Iris pigment epithelial cell (primary cell): Measurements from ENCODE around the gene PACSIN2.
"Not testable (repeated sequence)": the region's sequence is repeated elsewhere in the genome, so short reads cannot be mapped to it uniquely, and the experiment has no call there.

Source experiments
- DNase-seq: peaks from one replicate; pipeline ENCODE4 v3.0.0-alpha.2; 2011; ENCODE audit warnings: low read depth

PACSIN2 gene

GRCh38 chr22:42991010-42991651, 23.8 kb downstream of the PACSIN2 start:
- DNase-seq: peak; percentile 87

GRCh38 chr22:42990131-42990838, 24.7 kb downstream of the PACSIN2 start:
- peak; percentile 92 for DNase-seq

GRCh38 chr22:42986115-42986514, 28.8 kb downstream of the PACSIN2 start:
- DNase-seq: no peak

- no peak for DNase-seq
Observed at GRCh38 chr22:42985531-42985905, 29.4 kb downstream of the PACSIN2 start.

- DNase-seq: no peak
Observed at GRCh38 chr22:42984814-42985530, 30.0 kb downstream of the PACSIN2 start.

- DNase-seq: no peak
Observed at GRCh38 chr22:42984397-42984796, 30.6 kb downstream of the PACSIN2 start.

GRCh38 chr22:42983470-42983869, 31.5 kb downstream of the PACSIN2 start:
- no peak for DNase-seq

GRCh38 chr22:42979606-42980005, 35.3 kb downstream of the PACSIN2 start:
- no peak for DNase-seq

GRCh38 chr22:42978453-42979103, 36.4 kb downstream of the PACSIN2 start:
- DNase-seq: no peak

- no peak for DNase-seq
Observed at GRCh38 chr22:42977569-42977968, 37.4 kb downstream of the PACSIN2 start.

- DNase-seq: no peak
Observed at GRCh38 chr22:42976217-42976933, 38.6 kb downstream of the PACSIN2 start.

- no peak for DNase-seq
Observed at GRCh38 chr22:42974223-42974622, 40.7 kb downstream of the PACSIN2 start.

GRCh38 chr22:42973536-42973881, 41.4 kb downstream of the PACSIN2 start:
- no peak for DNase-seq

GRCh38 chr22:42972649-42973535, 42.1 kb downstream of the PACSIN2 start:
- DNase-seq: peak; percentile 43

- DNase-seq: not testable (repeated sequence)
Observed at GRCh38 chr22:42971473-42971860, 43.5 kb downstream of the PACSIN2 start.

- DNase-seq: no peak
Observed at GRCh38 chr22:42970029-42970428, 44.9 kb downstream of the PACSIN2 start.

- DNase-seq: peak; percentile 85
Observed at GRCh38 chr22:42969348-42969975, 45.5 kb downstream of the PACSIN2 start.

GRCh38 chr22:42967933-42968332, 47.0 kb downstream of the PACSIN2 start:
- no peak for DNase-seq

GRCh38 chr22:42967005-42967404, 47.9 kb downstream of the PACSIN2 start:
- no peak for DNase-seq

GRCh38 chr22:42966497-42966896, 48.5 kb downstream of the PACSIN2 start:
- DNase-seq: no peak
